PC-9 (cell line): ENCODE data around the gene FSIP1.

Experiments
- CTCF ChIP-seq: fragments of 200-600 bp; sonication (generic); conservative IDR thresholded peaks from 2 replicates; pipeline ENCODE4 v1.6.1; 2017; ENCODE audit warnings: mixed run types, antibody characterized with exemption, mild to moderate bottlenecking, moderate library complexity
- EZH2 ChIP-seq: fragments of 200-600 bp; sonication (generic); IDR thresholded peaks from 2 replicates; pipeline ENCODE4 v1.8.0; 2017; ENCODE audit warnings: antibody characterized with exemption, low read depth

DNA sequence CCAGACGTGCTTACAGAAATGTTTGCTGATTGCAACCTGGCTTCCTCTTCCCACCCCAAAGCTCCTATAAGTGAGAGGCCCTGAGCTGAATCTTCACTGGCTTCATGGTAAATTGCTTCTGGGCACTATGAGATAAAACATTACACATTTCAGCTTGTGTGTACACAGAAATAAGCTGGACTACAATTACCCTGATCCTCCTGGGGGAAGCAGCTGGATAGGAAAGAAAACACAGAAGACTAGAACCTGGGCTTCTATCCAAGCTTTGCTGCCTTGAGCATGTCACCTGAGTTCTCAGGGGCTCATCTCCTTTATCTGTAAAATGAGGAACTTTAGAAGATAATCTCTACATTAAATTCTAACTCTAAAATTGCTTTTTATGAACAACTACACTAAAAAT lies 161.4 kb downstream of the FSIP1 start:
- TF ChIP-seq CTCF (no peak), EZH2 (no peak)
